ENCODE data around the gene IRX2.

The IRX2 gene

GRCh38 chr5:2718115-2718514 lies 33.4 kb downstream of the IRX2 start:
- DNase-seq (ENCODE audit: low read depth in 3 of 3), result no peak

- DNase-seq (ENCODE audit: low read depth in 3 of 3), result no peak
Measured at GRCh38 chr5:2715856-2716255, 35.6 kb downstream of the IRX2 start.

GRCh38 chr5:2714805-2715204 lies 36.7 kb downstream of the IRX2 start:
- no peak for DNase-seq (ENCODE audit: low read depth in 3 of 3)

GRCh38 chr5:2714026-2714425 lies 37.5 kb downstream of the IRX2 start:
- DNase-seq (ENCODE audit: low read depth in 3 of 3), result no peak

GRCh38 chr5:2711446-2712425 lies 39.7 kb downstream of the IRX2 start:
- DNase-seq (ENCODE audit: low read depth in 3 of 3), result no peak

GRCh38 chr5:2710910-2711309 lies 40.6 kb downstream of the IRX2 start:
- DNase-seq (ENCODE audit: low read depth in 3 of 3), result no peak

GRCh38 chr5:2709976-2710689 lies 41.3 kb downstream of the IRX2 start:
- no peak for DNase-seq (ENCODE audit: low read depth in 3 of 3)

GRCh38 chr5:2708751-2709150 lies 42.7 kb downstream of the IRX2 start:
- DNase-seq (ENCODE audit: low read depth in 3 of 3), result no peak

GRCh38 chr5:2708132-2708531 lies 43.3 kb downstream of the IRX2 start:
- no peak for DNase-seq (ENCODE audit: low read depth in 3 of 3)

- no peak for DNase-seq (ENCODE audit: low read depth in 3 of 3)
Measured at GRCh38 chr5:2705861-2706260, 45.6 kb downstream of the IRX2 start.

- no peak for DNase-seq (ENCODE audit: low read depth in 3 of 3)
Measured at GRCh38 chr5:2704806-2705645, 46.5 kb downstream of the IRX2 start.

- no peak for DNase-seq (ENCODE audit: low read depth in 3 of 3)
Measured at GRCh38 chr5:2704111-2704510, 47.4 kb downstream of the IRX2 start.

GRCh38 chr5:2703615-2704014 lies 47.9 kb downstream of the IRX2 start:
- no peak for DNase-seq (ENCODE audit: low read depth in 3 of 3)

GRCh38 chr5:2703041-2703440 lies 48.4 kb downstream of the IRX2 start:
- DNase-seq (ENCODE audit: low read depth in 3 of 3), result no peak

- no peak for DNase-seq (ENCODE audit: low read depth in 3 of 3)
Measured at GRCh38 chr5:2702096-2702879, 49.2 kb downstream of the IRX2 start.

- DNase-seq (ENCODE audit: low read depth in 3 of 3), result no peak
Measured at GRCh38 chr5:2701592-2701991, 49.9 kb downstream of the IRX2 start.

GRCh38 chr5:2700876-2701275 lies 50.6 kb downstream of the IRX2 start:
- no peak for DNase-seq (ENCODE audit: low read depth in 3 of 3)

GRCh38 chr5:2699686-2700085 lies 51.8 kb downstream of the IRX2 start:
- no peak for DNase-seq (ENCODE audit: low read depth in 3 of 3)

GRCh38 chr5:2699231-2699630 lies 52.2 kb downstream of the IRX2 start:
- no peak for DNase-seq (ENCODE audit: low read depth in 3 of 3)

- no peak for DNase-seq (ENCODE audit: low read depth in 3 of 3)
Measured at GRCh38 chr5:2698581-2698980, 52.9 kb downstream of the IRX2 start.

All from stimulated activated CD4-positive, alpha-beta T cell treated with anti-CD3 and anti-CD28 coated beads, TNF-alpha, amount 100 ng/mL, for 48 hours (primary cell).